Smooth muscle cell (in vitro differentiated cells): ENCODE results near the gene ADAMTS12. TPM values are rescaled to one million over a fixed set of nuclear protein-coding genes. Genes with fewer than 3 reads are reported as not detected.

Experiments
- DNase-seq: peaks from one replicate; lab custom pipeline; 2025; ENCODE audit not compliant: unreplicated experiment; lab: John Stamatoyannopoulos, UW
- H2AFZ ChIP-seq: fragments of 200-600 bp; sonication (generic); 2 replicates; pipeline ENCODE4 v1.6.0; 2016; ENCODE audit warnings: antibody characterized with exemption, low read depth, mild to moderate bottlenecking
- H3F3A ChIP-seq: fragments of 200-600 bp; sonication (generic); 2 replicates; pipeline ENCODE4 v1.6.0; 2017; ENCODE audit warnings: antibody characterized with exemption, low read depth
- H3K27ac ChIP-seq: fragments of 200-600 bp; sonication (generic); 2 replicates; pipeline ENCODE4 v1.5.1; 2016; ENCODE audit warnings: low read depth, mild to moderate bottlenecking
- H3K27me3 ChIP-seq: fragments of 200-600 bp; sonication (generic); 2 replicates; pipeline ENCODE4 v1.6.1; 2016; ENCODE audit warnings: low read depth, mild to moderate bottlenecking
- H3K36me3 ChIP-seq: fragments of 200-600 bp; sonication (generic); 2 replicates; pipeline ENCODE4 v1.5.1; 2016; ENCODE audit warnings: low read depth
- H3K4me1 ChIP-seq: fragments of 200-600 bp; sonication (generic); 2 replicates; pipeline ENCODE4 v1.5.1; 2016; ENCODE audit warnings: low read depth
- H3K4me2 ChIP-seq: fragments of 200-600 bp; sonication (generic); 2 replicates; pipeline ENCODE4 v1.6.0; 2016; ENCODE audit warnings: mild to moderate bottlenecking
- H3K4me3 ChIP-seq: fragments of 200-600 bp; sonication (generic); 2 replicates; pipeline ENCODE4 v1.5.1; 2016; ENCODE audit warnings: mild to moderate bottlenecking
- H3K79me2 ChIP-seq: fragments of 200-600 bp; sonication (generic); 2 replicates; pipeline ENCODE4 v1.6.0; 2016; ENCODE audit warnings: low read depth, mild to moderate bottlenecking
- H3K9ac ChIP-seq: fragments of 200-600 bp; sonication (generic); 2 replicates; pipeline ENCODE4 v1.6.0; 2016; ENCODE audit warnings: low read depth
- H3K9me3 ChIP-seq: fragments of 200-600 bp; sonication (generic); replicated peaks from 2 replicates; pipeline ENCODE4 v1.5.1; 2016; ENCODE audit warnings: low read depth
- H4K20me1 ChIP-seq: fragments of 200-600 bp; sonication (generic); 2 replicates; pipeline ENCODE4 v1.6.0; 2016; ENCODE audit warnings: low read depth
- WGBS: methylation state at CpG from one replicate; pipeline ENCODE4 v1.1.7; 2016; ENCODE audit warnings: low lambda C conversion rate; 5-methylcytosine and 5-hydroxymethylcytosine counted together
- polyA plus RNA-seq: library from polyadenylated mRNA; unstranded; fragments of >200 nt; fragmentation: Nextera tagmentation; extraction: Ambion mirVana; gene quantifications from 2 replicates; pipeline ENCODE4 v1.2.1, GENCODE V29; 2016
- total RNA-seq: library from RNA; depleted of rRNA; stranded (reverse); fragments of >200 nt; gene quantifications from 2 replicates; pipeline ENCODE4 v1.2.3, GENCODE V29; 2014
- TF ChIP-seq, protein P1 (sequence below): fragments of 200-600 bp; sonication (generic); IDR thresholded peaks from 2 replicates; pipeline ENCODE4 v1.5.1; 2017; ENCODE audit warnings: borderline replicate concordance, mild to moderate bottlenecking, antibody characterized with exemption; ENCODE audit not compliant: insufficient read depth, poor library complexity, severe bottlenecking

ADAMTS12 gene
- total and polyA plus RNA-seq, 2 experiments from 2014 or later, result 34.3 to 84.9 TPM

DNA sequence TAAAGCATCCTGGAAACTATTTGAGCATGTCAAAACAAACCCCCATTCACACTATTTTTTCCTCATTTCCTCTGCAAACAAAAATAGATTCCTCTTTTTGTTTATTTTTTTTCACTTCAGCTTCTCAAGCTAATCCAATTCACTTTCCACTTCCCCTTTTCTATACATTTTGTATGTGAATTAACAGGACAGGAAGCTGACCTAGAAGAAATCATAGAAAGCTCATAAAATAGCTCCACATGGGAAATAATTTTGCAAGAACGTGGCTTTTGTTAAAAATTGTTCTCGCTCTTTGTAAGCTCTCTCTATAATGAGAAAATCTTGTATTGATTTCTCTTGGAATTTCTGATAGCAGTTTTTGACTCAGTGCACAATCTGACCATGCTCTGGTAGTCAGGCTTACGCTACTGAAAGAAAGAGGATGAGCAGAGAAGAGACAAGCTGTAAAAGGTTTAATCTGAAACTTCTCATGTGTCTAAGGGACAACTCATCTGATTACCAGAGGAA, 215.8 kb downstream of the ADAMTS12 start:
- no peak for DNase-seq
- TF ChIP-seq, protein P1, sequence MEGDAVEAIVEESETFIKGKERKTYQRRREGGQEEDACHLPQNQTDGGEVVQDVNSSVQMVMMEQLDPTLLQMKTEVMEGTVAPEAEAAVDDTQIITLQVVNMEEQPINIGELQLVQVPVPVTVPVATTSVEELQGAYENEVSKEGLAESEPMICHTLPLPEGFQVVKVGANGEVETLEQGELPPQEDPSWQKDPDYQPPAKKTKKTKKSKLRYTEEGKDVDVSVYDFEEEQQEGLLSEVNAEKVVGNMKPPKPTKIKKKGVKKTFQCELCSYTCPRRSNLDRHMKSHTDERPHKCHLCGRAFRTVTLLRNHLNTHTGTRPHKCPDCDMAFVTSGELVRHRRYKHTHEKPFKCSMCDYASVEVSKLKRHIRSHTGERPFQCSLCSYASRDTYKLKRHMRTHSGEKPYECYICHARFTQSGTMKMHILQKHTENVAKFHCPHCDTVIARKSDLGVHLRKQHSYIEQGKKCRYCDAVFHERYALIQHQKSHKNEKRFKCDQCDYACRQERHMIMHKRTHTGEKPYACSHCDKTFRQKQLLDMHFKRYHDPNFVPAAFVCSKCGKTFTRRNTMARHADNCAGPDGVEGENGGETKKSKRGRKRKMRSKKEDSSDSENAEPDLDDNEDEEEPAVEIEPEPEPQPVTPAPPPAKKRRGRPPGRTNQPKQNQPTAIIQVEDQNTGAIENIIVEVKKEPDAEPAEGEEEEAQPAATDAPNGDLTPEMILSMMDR, result no peak
- Histone ChIP-seq H3K4me3 (no peak overlapping the region), H3K79me2 (no peaks in the 10 kb centered on the region), H3K4me1 (no peaks in the 10 kb centered on the region), H3K36me3 (peaks cover 3% of the 10 kb centered on the region), H4K20me1 (no peaks in the 10 kb centered on the region), H3K27me3 (no peaks in the 10 kb centered on the region), H3K27ac (no peak overlapping the region), H3K9ac (no peak overlapping the region), H3K9me3 (no peaks in the 10 kb centered on the region), H2AFZ (no peak overlapping the region), H3F3A (no peaks in the 10 kb centered on the region), H3K4me2 (no peak overlapping the region)
- WGBS, result 87% methylated on average over 3 of the region's 3 CpGs

DNA sequence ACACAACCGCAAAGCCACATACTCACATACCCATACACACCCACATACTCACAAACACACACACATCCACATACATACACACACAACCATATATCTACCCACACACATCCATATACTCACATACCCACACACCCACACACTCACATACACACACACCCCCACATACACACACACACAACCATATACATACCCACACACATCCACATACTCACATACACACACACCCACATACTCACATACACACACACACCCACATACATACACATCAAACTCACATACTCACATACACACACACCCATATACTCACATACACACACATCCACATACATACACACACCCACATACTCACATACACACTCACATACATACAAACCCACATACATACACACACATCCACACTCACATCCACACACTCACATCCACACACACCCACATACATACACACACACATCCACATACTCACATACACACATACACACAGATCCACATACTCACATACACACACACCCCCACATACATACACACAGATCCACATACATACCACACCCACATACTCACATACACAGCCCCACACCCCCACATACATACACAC, 220.0 kb downstream of the ADAMTS12 start:
- Histone ChIP-seq H2AFZ (no peak overlapping the region), H3K4me1 (no peaks in the 10 kb centered on the region), H3K9ac (no peak overlapping the region), H3K4me3 (no peak overlapping the region), H3K9me3 (no peaks in the 10 kb centered on the region), H4K20me1 (no peaks in the 10 kb centered on the region), H3K36me3 (no peaks in the 10 kb centered on the region), H3K27me3 (no peaks in the 10 kb centered on the region), H3K27ac (no peak overlapping the region), H3F3A (no peaks in the 10 kb centered on the region), H3K4me2 (no peak overlapping the region), H3K79me2 (no peaks in the 10 kb centered on the region)
- 80% methylated on average over 1 of the region's 1 CpG for WGBS
- DNase-seq, result no peak
- TF ChIP-seq, protein P1, result no peak

DNA sequence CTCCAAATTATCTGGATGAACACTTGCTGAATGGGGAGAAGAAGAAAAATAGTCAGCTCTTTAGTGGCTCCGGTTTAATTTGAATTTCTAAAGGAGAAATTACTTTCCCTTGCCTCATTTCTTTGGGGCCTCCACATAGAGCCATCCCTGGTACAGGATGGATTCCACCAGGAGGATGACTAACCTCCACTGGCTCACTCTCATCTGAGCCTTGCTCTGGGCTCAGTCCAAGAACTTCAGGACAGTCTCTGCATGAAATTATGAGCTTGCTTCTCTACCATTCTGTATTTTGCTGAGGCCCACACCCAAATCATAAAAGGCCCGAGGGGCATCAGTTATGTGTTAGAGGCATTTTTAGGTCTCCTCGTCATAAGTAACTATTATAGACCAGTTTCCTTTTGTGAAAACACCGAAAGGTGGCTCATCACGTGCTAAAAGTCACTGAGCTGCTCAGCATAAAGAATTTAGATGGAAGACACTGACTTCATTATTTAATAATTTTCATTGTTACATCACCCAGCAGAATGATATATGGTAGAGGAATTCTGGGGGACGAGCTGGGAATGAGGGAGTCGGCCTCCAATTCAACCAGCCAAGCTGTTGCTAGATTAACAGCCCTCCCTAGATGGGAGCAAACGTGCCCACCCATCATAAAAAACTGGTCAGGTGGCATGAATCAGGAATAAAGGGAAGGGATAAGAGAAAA, 228.9 kb downstream of the ADAMTS12 start:
- no peak overlapping the region for H3K9ac ChIP-seq
- 87% methylated on average over 8 of the region's 8 CpGs for WGBS
- H3K27ac ChIP-seq, result no peak overlapping the region
- H2AFZ ChIP-seq, result no peak overlapping the region
- no peaks in the 10 kb centered on the region for H3F3A ChIP-seq
- no peak overlapping the region for H3K4me3 ChIP-seq
- H3K79me2 ChIP-seq, result no peaks in the 10 kb centered on the region
- no peak overlapping the region for H3K4me2 ChIP-seq
- H3K27me3 ChIP-seq, result no peaks in the 10 kb centered on the region
- H3K9me3 ChIP-seq, result no peaks in the 10 kb centered on the region
- no peaks in the 10 kb centered on the region for H3K4me1 ChIP-seq
- TF ChIP-seq, protein P1, result no peak
- peaks cover 6% of the 10 kb centered on the region for H3K36me3 ChIP-seq
- no peak for DNase-seq
- no peaks in the 10 kb centered on the region for H4K20me1 ChIP-seq
